ENCODE data around the gene PRKAG3. TPM values are rescaled to one million over a fixed set of nuclear protein-coding genes. Genes with fewer than 3 reads are reported as not detected.

Gene PRKAG3
- under 1 TPM in 1 of 2 donors, not detected in 1; 0.02 TPM for polyA plus RNA-seq

DNA sequence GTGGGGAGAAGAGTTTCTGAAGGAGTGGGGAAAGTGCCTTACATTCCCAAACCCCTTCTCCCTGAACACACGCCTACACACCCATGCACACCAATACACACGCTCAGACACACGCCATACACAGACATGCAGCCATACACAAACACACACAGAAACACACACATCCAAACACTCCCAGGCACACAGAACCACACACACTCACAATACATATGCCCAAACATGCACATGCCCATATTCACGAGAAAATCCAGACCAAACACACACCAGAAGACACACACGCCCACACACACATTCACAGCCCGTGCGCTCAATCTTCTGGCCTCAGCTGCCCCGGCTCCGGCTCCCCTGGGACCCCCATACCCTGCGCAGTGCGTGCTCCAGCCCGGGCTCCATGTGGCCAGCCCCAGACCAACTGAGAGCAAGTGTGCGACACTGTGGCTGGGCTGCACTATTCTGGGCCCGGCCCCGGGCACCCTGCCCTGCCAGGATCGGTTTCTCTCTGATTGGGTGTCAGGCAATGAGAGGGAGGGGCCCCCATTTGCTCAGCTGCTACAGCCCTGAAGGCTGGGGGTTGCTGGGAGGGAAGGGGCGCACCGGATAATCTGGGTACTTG, at the start of gene PRKAG3:
Gene PRKAG3 (minus strand): TSS at position 426 of the 613 bp plus-strand sequence.
- H3K36me3 ChIP-seq (ENCODE audit: control insufficient read depth in 2 of 2, insufficient read depth in 2 of 2, low read length in 1 of 2): no peaks in the 10 kb centered on the region
- 72 to 74% methylated on average over 18 of the region's 18 CpGs for WGBS, 2 donors
- no peaks in the 10 kb centered on the region for H3K9me3 ChIP-seq (ENCODE audit: control insufficient read depth in 2 of 2, insufficient read depth in 1 of 2, low read depth in 1 of 2, low read length in 1 of 2)
- H3K27me3 ChIP-seq (ENCODE audit: control insufficient read depth in 1 of 2, insufficient read depth in 2 of 2, low read length in 2 of 2): peaks cover 0 to 2% of the 10 kb centered on the region in 2 donors
- peak within 1 kb of the TSS in 1 of 2 donors; percentile 1 for H3K27ac ChIP-seq (ENCODE audit: low read depth in 2 of 2, low read length in 1 of 2)
- H3K4me1 ChIP-seq (ENCODE audit: control insufficient read depth in 2 of 2, insufficient read depth in 2 of 2, low read length in 1 of 2): peaks cover 7% of the 10 kb centered on the region in 2 donors
- H3K4me3 ChIP-seq (ENCODE audit: low read depth in 1 of 2, low read length in 2 of 2): no peak within 1 kb of the TSS

DNA sequence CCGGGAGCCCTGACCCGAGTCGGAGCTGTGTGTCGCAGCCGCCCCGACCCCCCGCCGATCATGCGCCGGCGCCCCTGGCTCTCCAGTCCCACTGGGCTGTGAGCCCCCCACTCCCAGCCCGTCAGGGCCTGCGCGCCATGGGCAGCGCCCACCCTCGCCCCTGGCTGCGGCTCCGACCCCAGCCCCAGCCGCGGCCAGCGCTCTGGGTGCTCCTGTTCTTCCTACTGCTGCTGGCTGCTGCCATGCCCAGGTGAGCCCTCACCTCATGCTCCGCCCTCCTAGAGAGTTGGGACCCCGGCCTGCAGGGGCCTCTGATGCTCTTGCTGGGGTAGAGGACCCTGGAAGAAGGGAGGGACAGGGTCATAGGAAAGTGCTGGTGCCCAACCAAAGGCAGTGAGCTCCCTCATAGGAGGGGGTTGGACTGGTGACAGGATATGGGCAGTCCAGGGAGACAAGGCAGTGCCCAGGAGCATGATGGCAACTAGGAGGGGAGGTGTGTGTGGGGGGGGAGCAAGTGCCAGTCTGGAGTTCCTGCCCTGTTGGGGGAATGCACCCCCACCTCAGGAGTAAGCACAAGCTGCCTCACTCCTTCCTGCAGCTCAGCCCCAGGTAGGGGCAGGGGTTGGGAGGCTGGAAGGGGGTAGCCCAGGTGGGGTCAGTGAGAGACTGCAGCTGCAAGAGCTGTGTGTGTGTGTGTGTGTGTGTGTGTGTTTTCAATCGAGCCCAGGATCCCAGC, 49.4 kb upstream of the PRKAG3 start:
- Histone ChIP-seq H3K27me3 (ENCODE audit: control insufficient read depth in 1 of 2, insufficient read depth in 2 of 2, low read length in 2 of 2) (peaks cover 0 to 3% of the 10 kb centered on the region in 2 donors), H3K27ac (ENCODE audit: low read depth in 2 of 2, low read length in 1 of 2) (peak overlapping the region; percentile 54 to 82), H3K36me3 (ENCODE audit: control insufficient read depth in 2 of 2, insufficient read depth in 2 of 2, low read length in 1 of 2) (no peaks in the 10 kb centered on the region), H3K4me1 (ENCODE audit: control insufficient read depth in 2 of 2, insufficient read depth in 2 of 2, low read length in 1 of 2) (peaks cover 16 to 28% of the 10 kb centered on the region in 2 donors), H3K9me3 (ENCODE audit: control insufficient read depth in 2 of 2, insufficient read depth in 1 of 2, low read depth in 1 of 2, low read length in 1 of 2) (no peaks in the 10 kb centered on the region), H3K4me3 (ENCODE audit: low read depth in 1 of 2, low read length in 2 of 2) (peak overlapping the region; percentile 24 to 43)
- 8 to 10% methylated on average over 24 of the region's 24 CpGs for WGBS, 2 donors

DNA sequence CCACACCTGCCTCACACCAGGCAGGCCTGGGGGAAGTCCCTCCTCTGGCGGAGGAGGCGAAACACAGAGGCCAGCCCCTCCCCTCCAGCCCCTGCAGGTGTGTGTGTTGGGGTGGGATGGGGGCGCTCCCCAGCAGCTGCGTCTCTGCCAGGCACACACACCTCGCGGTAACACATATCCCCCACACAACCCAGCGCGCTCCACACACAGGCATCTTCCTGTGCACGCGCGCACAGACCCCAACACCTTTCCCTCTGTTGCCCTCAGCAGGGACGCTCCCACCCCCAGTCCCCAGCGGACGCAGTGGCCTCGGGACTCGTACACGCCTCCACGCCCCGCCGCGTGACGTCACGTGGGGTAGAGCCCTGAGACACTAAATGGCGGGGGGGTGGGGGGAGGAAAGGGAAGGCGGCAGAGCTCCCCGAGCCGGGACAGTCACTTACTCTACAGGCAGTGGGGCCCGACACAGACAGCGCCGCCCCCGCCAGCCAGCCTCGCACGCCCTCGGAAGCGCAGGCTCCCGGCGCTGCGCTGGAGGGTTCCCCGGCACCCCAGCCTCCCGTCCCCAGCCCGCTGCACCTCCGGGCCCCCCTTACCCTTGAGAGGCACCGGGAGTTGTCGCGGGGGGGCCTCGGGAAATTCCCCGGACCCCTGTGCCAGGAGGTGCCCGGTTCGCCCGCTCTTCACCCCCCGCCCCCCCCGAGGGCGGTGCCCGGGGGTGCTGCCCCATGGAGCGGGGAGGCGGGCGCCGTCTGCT, 48.7 kb upstream of the PRKAG3 start, which contains the start of gene WNT10A:
Gene WNT10A (plus strand): TSS at position 751 of the 757 bp plus-strand sequence. CDS start 144 bp downstream, outside the sequence.
- 1 to 2% methylated on average over 46 to 58 of the region's 58 CpGs for WGBS, 2 donors
- Histone ChIP-seq H3K27me3 (ENCODE audit: control insufficient read depth in 1 of 2, insufficient read depth in 2 of 2, low read length in 2 of 2) (peaks cover 0 to 3% of the 10 kb centered on the region in 2 donors), H3K27ac (ENCODE audit: low read depth in 2 of 2, low read length in 1 of 2) (peak within 1 kb of the TSS; percentile 71 to 82), H3K4me3 (ENCODE audit: low read depth in 1 of 2, low read length in 2 of 2) (peak within 1 kb of the TSS; percentile 24 to 43), H3K4me1 (ENCODE audit: control insufficient read depth in 2 of 2, insufficient read depth in 2 of 2, low read length in 1 of 2) (peaks cover 16 to 28% of the 10 kb centered on the region in 2 donors), H3K36me3 (ENCODE audit: control insufficient read depth in 2 of 2, insufficient read depth in 2 of 2, low read length in 1 of 2) (no peaks in the 10 kb centered on the region), H3K9me3 (ENCODE audit: control insufficient read depth in 2 of 2, insufficient read depth in 1 of 2, low read depth in 1 of 2, low read length in 1 of 2) (no peaks in the 10 kb centered on the region)

GRCh38 chr2:218879776-218880101, 48.1 kb upstream of the PRKAG3 start:
- Histone ChIP-seq H3K9me3 (ENCODE audit: control insufficient read depth in 2 of 2, insufficient read depth in 1 of 2, low read depth in 1 of 2, low read length in 1 of 2) (no peaks in the 10 kb centered on the region), H3K36me3 (ENCODE audit: control insufficient read depth in 2 of 2, insufficient read depth in 2 of 2, low read length in 1 of 2) (no peaks in the 10 kb centered on the region), H3K27me3 (ENCODE audit: control insufficient read depth in 1 of 2, insufficient read depth in 2 of 2, low read length in 2 of 2) (peaks cover 0 to 3% of the 10 kb centered on the region in 2 donors), H3K27ac (ENCODE audit: low read depth in 2 of 2, low read length in 1 of 2) (peak overlapping the region; percentile 37 to 42), H3K4me1 (ENCODE audit: control insufficient read depth in 2 of 2, insufficient read depth in 2 of 2, low read length in 1 of 2) (peaks cover 16 to 25% of the 10 kb centered on the region in 2 donors), H3K4me3 (ENCODE audit: low read depth in 1 of 2, low read length in 2 of 2) (peak overlapping the region; percentile 24 to 43)
- WGBS, 2 donors: 10 to 13% methylated on average over 11 of the region's 11 CpGs

GRCh38 chr2:218878926-218879761, 47.5 kb upstream of the PRKAG3 start:
- Histone ChIP-seq H3K4me3 (ENCODE audit: low read depth in 1 of 2, low read length in 2 of 2) (no peak overlapping the region), H3K36me3 (ENCODE audit: control insufficient read depth in 2 of 2, insufficient read depth in 2 of 2, low read length in 1 of 2) (no peaks in the 10 kb centered on the region), H3K27me3 (ENCODE audit: control insufficient read depth in 1 of 2, insufficient read depth in 2 of 2, low read length in 2 of 2) (peaks cover 0 to 3% of the 10 kb centered on the region in 2 donors), H3K4me1 (ENCODE audit: control insufficient read depth in 2 of 2, insufficient read depth in 2 of 2, low read length in 1 of 2) (peaks cover 16 to 23% of the 10 kb centered on the region in 2 donors), H3K9me3 (ENCODE audit: control insufficient read depth in 2 of 2, insufficient read depth in 1 of 2, low read depth in 1 of 2, low read length in 1 of 2) (no peaks in the 10 kb centered on the region), H3K27ac (ENCODE audit: low read depth in 2 of 2, low read length in 1 of 2) (peak overlapping the region; percentile 11 to 37)
- 36 to 39% methylated on average over 16 of the region's 16 CpGs for WGBS, 2 donors

DNA sequence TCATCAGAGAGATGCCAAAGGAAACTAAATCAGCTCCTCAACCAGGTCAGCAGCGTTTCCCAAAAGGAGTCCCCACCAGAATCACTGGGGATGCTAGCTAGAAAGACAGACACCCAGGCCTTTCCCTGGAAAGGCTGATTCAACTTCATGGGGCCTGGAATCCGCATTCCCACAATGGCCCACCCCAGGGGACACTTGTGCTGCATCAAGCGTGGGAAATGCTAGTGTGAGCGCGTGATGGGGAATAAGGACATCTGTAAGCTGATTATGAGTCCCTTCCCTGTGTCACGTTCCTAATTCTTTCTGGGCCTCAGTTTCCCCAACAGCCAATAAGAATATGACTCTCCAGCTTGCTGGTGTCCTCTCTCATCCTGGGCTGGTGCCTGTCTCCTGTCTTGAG, 46.9 kb upstream of the PRKAG3 start:
- Histone ChIP-seq H3K9me3 (ENCODE audit: control insufficient read depth in 2 of 2, insufficient read depth in 1 of 2, low read depth in 1 of 2, low read length in 1 of 2) (no peaks in the 10 kb centered on the region), H3K36me3 (ENCODE audit: control insufficient read depth in 2 of 2, insufficient read depth in 2 of 2, low read length in 1 of 2) (no peaks in the 10 kb centered on the region), H3K4me1 (ENCODE audit: control insufficient read depth in 2 of 2, insufficient read depth in 2 of 2, low read length in 1 of 2) (peaks cover 10 to 19% of the 10 kb centered on the region in 2 donors), H3K4me3 (ENCODE audit: low read depth in 1 of 2, low read length in 2 of 2) (no peak overlapping the region), H3K27me3 (ENCODE audit: control insufficient read depth in 1 of 2, insufficient read depth in 2 of 2, low read length in 2 of 2) (peaks cover 0 to 3% of the 10 kb centered on the region in 2 donors), H3K27ac (ENCODE audit: low read depth in 2 of 2, low read length in 1 of 2) (no peak overlapping the region)
- 78% methylated on average over 6 of the region's 6 CpGs for WGBS, 2 donors

DNA sequence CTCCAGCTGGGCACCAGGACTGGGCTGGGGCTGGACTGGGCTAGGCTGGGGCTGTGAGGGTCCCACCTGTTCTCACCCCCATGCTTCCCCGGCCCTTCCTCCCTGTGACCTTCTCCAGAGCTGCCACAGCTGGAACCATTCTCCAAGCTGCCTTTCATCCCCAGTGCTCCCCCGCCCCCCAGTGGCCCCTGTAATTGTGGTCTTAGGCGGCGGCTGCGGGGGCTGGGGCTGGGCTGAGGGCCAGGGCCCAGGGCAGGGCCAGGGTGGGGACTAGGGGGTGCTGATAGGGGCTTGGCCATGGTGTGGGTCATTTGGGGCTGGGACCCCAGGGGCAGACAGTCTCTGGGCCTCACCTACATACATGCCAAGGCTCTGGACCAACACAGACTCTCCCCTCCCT, 46.3 kb upstream of the PRKAG3 start:
- H3K4me3 ChIP-seq (ENCODE audit: low read depth in 1 of 2, low read length in 2 of 2): no peak overlapping the region
- no peaks in the 10 kb centered on the region for H3K9me3 ChIP-seq (ENCODE audit: control insufficient read depth in 2 of 2, insufficient read depth in 1 of 2, low read depth in 1 of 2, low read length in 1 of 2)
- H3K4me1 ChIP-seq (ENCODE audit: control insufficient read depth in 2 of 2, insufficient read depth in 2 of 2, low read length in 1 of 2): peaks cover 4 to 17% of the 10 kb centered on the region in 2 donors
- H3K27ac ChIP-seq (ENCODE audit: low read depth in 2 of 2, low read length in 1 of 2): no peak overlapping the region
- peaks cover 0 to 3% of the 10 kb centered on the region in 2 donors for H3K27me3 ChIP-seq (ENCODE audit: control insufficient read depth in 1 of 2, insufficient read depth in 2 of 2, low read length in 2 of 2)
- H3K36me3 ChIP-seq (ENCODE audit: control insufficient read depth in 2 of 2, insufficient read depth in 2 of 2, low read length in 1 of 2): no peaks in the 10 kb centered on the region
- WGBS, 2 donors: 63 to 65% methylated on average over 5 of the region's 5 CpGs

DNA sequence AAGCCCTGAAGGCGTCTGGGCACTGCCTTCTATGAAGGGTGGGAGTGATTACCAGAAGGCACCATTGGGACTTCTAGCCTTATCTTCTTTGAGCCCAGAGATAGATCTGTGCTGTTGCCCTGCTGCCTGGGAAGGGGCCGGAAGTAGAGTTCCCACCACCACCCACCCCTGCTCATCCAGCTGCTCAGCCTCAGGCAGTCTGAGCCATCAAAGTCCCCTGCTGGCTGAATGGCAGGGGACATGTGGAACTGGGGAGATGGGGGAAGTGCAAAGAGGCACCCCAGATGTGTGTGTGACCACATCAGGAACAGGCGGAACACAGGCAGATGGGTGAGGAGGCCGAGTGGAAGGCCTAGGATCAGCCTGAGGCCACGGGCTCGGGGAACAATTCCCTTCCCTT, 45.7 kb upstream of the PRKAG3 start:
- Histone ChIP-seq H3K4me1 (ENCODE audit: control insufficient read depth in 2 of 2, insufficient read depth in 2 of 2, low read length in 1 of 2) (peaks cover 0 to 15% of the 10 kb centered on the region in 2 donors), H3K36me3 (ENCODE audit: control insufficient read depth in 2 of 2, insufficient read depth in 2 of 2, low read length in 1 of 2) (no peaks in the 10 kb centered on the region), H3K27ac (ENCODE audit: low read depth in 2 of 2, low read length in 1 of 2) (no peak overlapping the region), H3K27me3 (ENCODE audit: control insufficient read depth in 1 of 2, insufficient read depth in 2 of 2, low read length in 2 of 2) (peaks cover 0 to 3% of the 10 kb centered on the region in 2 donors), H3K4me3 (ENCODE audit: low read depth in 1 of 2, low read length in 2 of 2) (no peak overlapping the region), H3K9me3 (ENCODE audit: control insufficient read depth in 2 of 2, insufficient read depth in 1 of 2, low read depth in 1 of 2, low read length in 1 of 2) (no peaks in the 10 kb centered on the region)
- 71 to 73% methylated on average over 6 of the region's 6 CpGs for WGBS, 2 donors

Measured in esophagus (tissue), 2 donors.